ENCODE measurements around the gene DRAM2.

- TF ChIP-seq CTCF (IDR thresholded peaks at IDR 0.05; ENCODE audit: low read depth, low read length): no peak
- TF ChIP-seq MAX (IDR thresholded peaks at IDR 0.05; ENCODE audit: low read depth, low read length): no peak
- TF ChIP-seq POLR2A (IDR thresholded peaks at IDR 0.05; ENCODE audit: extremely low read depth, insufficient read length): no peak
- no peak for TF ChIP-seq MYC (IDR thresholded peaks at IDR 0.05; ENCODE audit: low read depth, low read length)
Observed at GRCh38 chr1:111089638-111090037, 50.3 kb downstream of the DRAM2 start.

Measured in NB4 (cell line).